Uterus (tissue), 4 donors: ENCODE data around the gene ASCC2. TPM values are rescaled to one million over a fixed set of nuclear protein-coding genes. Genes with fewer than 3 reads are reported as not detected.

Experiments
- DNase-seq, 2 donors: peaks; one replicate each; pipeline ENCODE4 v3.0.0-alpha.2; 2019 to 2020
- H3K27ac ChIP-seq, 2 donors: fragments of 200-600 bp; sonication (generic); 1 replicate in 1 of 2; 2 replicates in 1 of 2; pipeline ENCODE4 v1.5.1; 2016 to 2018
- H3K27me3 ChIP-seq, 2 donors: fragments of 200-600 bp; sonication (generic); one replicate each; pipeline ENCODE4 v1.5.1; 2018 to 2019; ENCODE audit warnings: control low read depth in 1 of 2
- H3K36me3 ChIP-seq, 2 donors: fragments of 200-600 bp; sonication (generic); one replicate each; pipeline ENCODE4 v1.5.1; 2019; ENCODE audit warnings: control low read depth in 1 of 2
- H3K4me1 ChIP-seq, 2 donors: fragments of 200-600 bp; sonication (generic); one replicate each; pipeline ENCODE4 v1.5.1; 2018 to 2019; ENCODE audit warnings: control low read depth in 1 of 2
- H3K4me3 ChIP-seq, 2 donors: fragments of 200-600 bp; sonication (generic); 1 replicate in 1 of 2; 2 replicates in 1 of 2; pipeline ENCODE4 v1.5.1; 2018 to 2019; ENCODE audit warnings: mild to moderate bottlenecking in 1 of 2
- H3K9me3 ChIP-seq, 2 donors: fragments of 200-600 bp; sonication (generic); one replicate each; pipeline ENCODE4 v1.5.1; 2019; ENCODE audit warnings: control low read depth in 1 of 2
- CTCF ChIP-seq, 4 experiments: fragments of 200-600 bp in 2 of 4; fragments of 450-650 bp in 2 of 4; sonication (generic) in 2 of 4; IDR thresholded peaks; one replicate each; pipeline ENCODE4 v1.5.1; 2016 to 2019; ENCODE audit warnings: antibody characterized with exemption in 4 of 4, mild to moderate bottlenecking in 2 of 4, moderate library complexity in 1 of 4
- POLR2A ChIP-seq, 2 donors: fragments of 450-650 bp; IDR thresholded peaks; one replicate each; pipeline ENCODE4 v1.6.1; 2016; ENCODE audit warnings: antibody characterized with exemption in 2 of 2, mild to moderate bottlenecking in 1 of 2, moderate library complexity in 1 of 2
- intact Hi-C: fragments of 100-400 bp; cut with DNase I; formaldehyde crosslinking; loops from one replicate; pipeline ENCODE4 v1.15.1; 2023; ENCODE audit warnings: low total_unique reads
- total RNA-seq, 4 donors: library from RNA; depleted of rRNA in 3 of 4; stranded (reverse); fragments of >200 nt in 3 of 4; gene quantifications; one replicate each; pipeline versions ENCODE4 v1.1.0 to v1.2.4, GENCODE V29; 2014 to 2023
- donor health status: DM: yes; HTN: yes; CAD: no.

The ASCC2 gene
- total RNA-seq, 4 donors from 2014 or later: 14.9 to 47.1 (median 24.3) TPM

GRCh38 chr22:29815580-29815979, 22.5 kb downstream of the ASCC2 start:
- Histone ChIP-seq H3K36me3 (no peaks in the 10 kb centered on the region), H3K27me3 (no peaks in the 10 kb centered on the region), H3K4me3 (no peak overlapping the region), H3K9me3 (no peaks in the 10 kb centered on the region), H3K4me1 (no peaks in the 10 kb centered on the region), H3K27ac (no peak overlapping the region)
- DNase-seq: no peak
- intact Hi-C loops: no loop called here
- TF ChIP-seq POLR2A (IDR thresholded peaks at IDR 0.05) (no peak), CTCF (IDR thresholded peaks at IDR 0.05) (no peak)

- no peak for TF ChIP-seq CTCF (IDR thresholded peaks at IDR 0.05)
- TF ChIP-seq POLR2A (IDR thresholded peaks at IDR 0.05): no peak
- Histone ChIP-seq H3K9me3 (no peaks in the 10 kb centered on the region), H3K36me3 (no peaks in the 10 kb centered on the region), H3K4me3 (no peak overlapping the region), H3K27ac (no peak overlapping the region), H3K27me3 (no peaks in the 10 kb centered on the region), H3K4me1 (no peaks in the 10 kb centered on the region)
- no peak for DNase-seq
- intact Hi-C loops: no loop called here
Measured at GRCh38 chr22:29814003-29814402, 24.1 kb downstream of the ASCC2 start.

DNA sequence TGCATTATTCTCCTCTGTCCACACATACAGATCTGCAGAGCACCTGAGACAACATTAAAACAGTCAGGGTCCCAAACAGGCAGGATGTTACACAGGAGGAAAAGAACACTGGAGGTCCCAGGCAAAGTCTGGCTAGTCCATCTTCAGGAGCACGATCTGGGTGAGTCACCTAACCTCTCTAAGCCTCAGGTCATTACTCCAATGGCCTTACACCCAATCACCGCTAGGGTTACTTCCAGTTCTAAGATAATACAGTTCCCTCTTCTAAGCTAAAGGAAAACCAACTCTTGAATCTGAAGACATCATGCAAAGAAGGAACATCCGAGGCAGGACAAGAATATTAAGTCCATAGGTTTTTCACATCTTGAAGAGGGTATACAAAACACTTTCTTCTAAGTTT, 24.5 kb downstream of the ASCC2 start:
- H3K4me1 ChIP-seq: no peaks in the 10 kb centered on the region
- no peak overlapping the region for H3K4me3 ChIP-seq
- H3K27me3 ChIP-seq: no peaks in the 10 kb centered on the region
- H3K9me3 ChIP-seq: no peaks in the 10 kb centered on the region
- DNase-seq: no peak
- no peak for TF ChIP-seq POLR2A (IDR thresholded peaks at IDR 0.05)
- no peak for TF ChIP-seq CTCF (IDR thresholded peaks at IDR 0.05)
- H3K27ac ChIP-seq: no peak overlapping the region
- intact Hi-C loops: no loop called here
- no peaks in the 10 kb centered on the region for H3K36me3 ChIP-seq

- intact Hi-C loops: no loop called here
Measured at GRCh38 chr22:29813126-29813525, 24.9 kb downstream of the ASCC2 start.

DNA sequence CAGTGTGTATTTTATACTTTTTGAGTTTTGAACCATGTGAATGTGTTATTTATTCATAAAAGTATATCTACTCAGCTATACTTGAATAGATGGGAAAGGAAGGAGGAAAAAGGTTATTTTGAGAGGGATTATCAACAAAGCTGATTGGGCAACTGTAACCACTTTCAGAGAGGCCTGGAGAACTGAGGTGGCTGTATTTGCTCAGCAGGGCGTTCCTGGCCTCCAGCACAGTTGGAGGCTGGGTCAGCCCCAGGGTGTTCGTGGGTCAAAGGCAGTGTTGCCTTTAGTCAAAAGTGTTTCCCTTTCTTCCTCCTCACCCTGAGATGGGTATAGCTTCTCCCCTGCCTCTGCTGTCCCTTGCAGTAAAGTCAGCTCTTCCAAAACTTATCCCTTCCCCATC, 26.7 kb downstream of the ASCC2 start:
- Histone ChIP-seq H3K27me3 (no peaks in the 10 kb centered on the region), H3K4me3 (no peak overlapping the region), H3K27ac (no peak overlapping the region), H3K36me3 (no peaks in the 10 kb centered on the region), H3K4me1 (no peaks in the 10 kb centered on the region), H3K9me3 (no peaks in the 10 kb centered on the region)
- intact Hi-C loops: no loop called here
- TF ChIP-seq CTCF (IDR thresholded peaks at IDR 0.05) (no peak), POLR2A (IDR thresholded peaks at IDR 0.05) (no peak)
- DNase-seq: no peak

More at GRCh38 chr22:29813126-29813525, 24.9 kb downstream of the ASCC2 start:
- no peak for DNase-seq
- Histone ChIP-seq H3K4me1 (no peaks in the 10 kb centered on the region), H3K9me3 (no peaks in the 10 kb centered on the region), H3K4me3 (no peak overlapping the region), H3K27me3 (no peaks in the 10 kb centered on the region), H3K27ac (no peak overlapping the region), H3K36me3 (no peaks in the 10 kb centered on the region)
- TF ChIP-seq CTCF (IDR thresholded peaks at IDR 0.05): no peak
- TF ChIP-seq POLR2A (IDR thresholded peaks at IDR 0.05): no peak
